CD4-positive, alpha-beta T cell treated with Interferon gamma for 1 hour (primary cell): ENCODE measurements around the gene MYO5C.

ENCODE experiments used
- DNase-seq: peaks from one replicate; pipeline ENCODE4 v3.0.0-alpha.2; 2020

Gene MYO5C

DNA sequence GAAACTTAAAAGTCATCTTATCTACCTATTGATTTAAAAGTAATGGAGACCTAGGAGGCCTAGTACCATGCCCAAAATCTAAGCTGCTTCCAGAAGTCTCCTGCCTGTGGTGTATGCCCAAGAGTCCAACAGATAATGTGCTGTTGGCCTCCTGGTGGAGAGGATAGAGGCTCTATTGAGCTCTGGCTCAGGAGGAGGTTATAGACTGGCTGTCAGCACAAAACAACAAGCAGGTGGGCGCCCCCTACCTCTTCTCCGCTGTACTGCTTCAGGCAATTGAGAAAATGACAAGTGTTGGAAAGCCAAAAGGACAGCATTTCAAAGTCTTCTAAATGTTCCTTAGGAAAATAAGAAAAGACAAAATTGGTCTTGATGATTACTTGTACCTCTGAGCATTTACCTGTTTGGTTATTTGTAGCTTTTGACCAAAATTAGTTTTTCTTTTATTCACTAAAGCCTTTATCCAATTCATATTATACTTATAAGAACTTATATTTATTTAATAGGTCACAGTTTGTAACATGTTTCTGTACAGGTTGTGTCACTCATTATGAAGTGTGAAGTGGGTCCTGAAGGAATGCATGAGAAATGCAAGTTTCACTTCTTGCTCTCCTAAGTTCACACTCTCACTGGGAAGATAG lies 87.2 kb downstream of the MYO5C start:
- DNase-seq, result peak; percentile 58

GRCh38 chr15:52207191-52207590 lies 88.4 kb downstream of the MYO5C start:
- no peak for DNase-seq

- no peak for DNase-seq
Observed at GRCh38 chr15:52206446-52206845, 89.2 kb downstream of the MYO5C start.

- DNase-seq, result no peak
Observed at GRCh38 chr15:52204657-52205056, 90.9 kb downstream of the MYO5C start.

- DNase-seq, result no peak
Observed at GRCh38 chr15:52200831-52201365, 94.7 kb downstream of the MYO5C start.

GRCh38 chr15:52199271-52199670 lies 96.3 kb downstream of the MYO5C start:
- DNase-seq, result no peak

GRCh38 chr15:52196891-52197290 lies 98.7 kb downstream of the MYO5C start:
- no peak for DNase-seq

GRCh38 chr15:52193791-52194190 lies 101.8 kb downstream of the MYO5C start:
- DNase-seq, result no peak

GRCh38 chr15:52193321-52193720 lies 102.3 kb downstream of the MYO5C start:
- DNase-seq, result no peak

DNA sequence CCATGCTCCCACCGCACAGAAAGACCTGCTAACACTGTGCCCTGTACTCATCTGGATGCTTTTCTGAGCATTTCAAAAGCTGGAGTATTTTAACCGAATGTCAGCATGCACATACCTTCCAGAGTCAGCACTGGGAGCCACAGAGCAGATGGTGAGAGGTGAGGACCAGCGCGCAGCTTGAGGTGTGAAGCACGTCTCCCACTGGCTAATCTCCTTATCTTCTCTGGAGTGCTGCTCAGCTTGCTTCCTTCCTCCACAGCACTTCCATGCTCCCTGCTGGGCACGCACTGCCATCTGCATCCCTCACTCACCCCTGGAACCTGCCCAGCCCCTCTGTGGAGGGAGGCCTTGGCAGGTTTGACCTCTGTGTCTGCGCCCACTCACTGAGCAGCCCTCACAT lies 104.4 kb downstream of the MYO5C start, which contains the start of gene GNB5:
GNB5 (minus strand) TSS at position 186 of the 400 bp plus-strand sequence. CDS start 6,716 bp downstream, outside the sequence.
- DNase-seq, result no peak

- DNase-seq, result no peak
Observed at GRCh38 chr15:52186651-52187486, 108.7 kb downstream of the MYO5C start.

DNA sequence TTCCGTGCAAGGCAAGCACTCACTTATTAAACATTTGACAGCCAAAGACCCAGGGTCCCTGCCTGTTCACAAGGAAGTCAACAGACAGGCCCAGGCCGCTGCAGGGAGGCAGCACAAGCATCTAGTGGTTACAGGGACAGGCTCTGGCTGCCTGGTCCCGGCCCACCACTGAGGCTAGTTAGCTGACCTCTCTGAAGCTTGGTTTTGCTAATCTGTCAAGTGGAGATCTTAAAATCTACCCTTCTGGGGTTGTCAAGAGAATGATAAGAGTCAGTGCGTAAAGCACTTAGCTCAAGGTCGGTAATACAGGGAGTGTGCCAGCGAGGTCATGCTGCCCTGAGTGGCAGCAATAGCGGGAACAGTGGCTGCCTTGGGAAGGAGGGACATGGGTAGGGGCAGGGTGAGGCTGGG lies 110.4 kb downstream of the MYO5C start:
- DNase-seq, result no peak

DNA sequence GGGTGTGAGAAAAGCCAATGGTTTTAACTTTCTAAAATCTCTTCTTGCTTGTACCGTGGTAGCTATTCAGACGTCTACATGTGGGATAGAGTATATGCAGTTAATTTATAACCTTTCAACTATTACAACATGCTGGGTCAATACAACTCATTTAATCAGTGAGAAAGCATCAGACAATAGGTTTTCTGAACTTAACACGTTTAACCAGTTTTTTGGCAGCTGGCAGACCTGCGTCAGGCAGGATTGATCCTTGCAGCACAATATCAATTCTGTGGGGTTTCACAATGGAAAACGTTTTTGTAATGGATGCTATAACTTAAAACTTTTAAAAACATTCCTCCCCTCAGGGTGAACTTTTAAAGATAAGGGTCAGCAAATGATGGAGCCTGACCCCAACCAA lies 110.9 kb downstream of the MYO5C start:
- DNase-seq, result no peak

DNA sequence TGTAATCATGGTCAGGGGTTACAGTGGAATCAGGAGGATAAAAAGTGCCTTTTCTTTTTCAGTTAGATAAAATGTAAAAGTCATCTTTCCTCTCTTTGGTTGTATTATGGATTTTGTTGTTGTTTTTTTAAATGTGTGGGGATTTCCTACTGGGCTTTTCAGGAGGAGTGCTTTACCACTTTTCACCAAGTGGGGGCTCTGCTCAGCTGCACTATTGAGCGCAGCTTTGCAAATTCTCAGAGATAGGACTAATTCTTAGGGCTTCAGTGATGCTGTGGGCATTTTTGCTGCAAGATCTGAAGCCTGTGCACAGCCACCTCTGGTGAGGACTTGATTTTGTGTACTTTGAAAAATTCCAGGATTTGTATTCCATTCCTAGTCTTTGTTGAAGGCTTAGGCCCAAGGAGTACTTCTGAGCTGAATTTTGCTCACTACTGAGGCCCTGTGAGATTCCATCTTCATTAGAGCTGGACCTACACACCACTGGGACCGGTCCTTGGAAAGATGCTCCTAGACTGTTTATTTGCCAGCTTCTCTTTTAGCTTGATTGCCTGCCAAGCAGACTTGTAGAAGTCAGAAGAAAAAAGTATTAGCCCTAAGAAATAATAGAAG lies 111.9 kb downstream of the MYO5C start:
- DNase-seq, result no peak

DNA sequence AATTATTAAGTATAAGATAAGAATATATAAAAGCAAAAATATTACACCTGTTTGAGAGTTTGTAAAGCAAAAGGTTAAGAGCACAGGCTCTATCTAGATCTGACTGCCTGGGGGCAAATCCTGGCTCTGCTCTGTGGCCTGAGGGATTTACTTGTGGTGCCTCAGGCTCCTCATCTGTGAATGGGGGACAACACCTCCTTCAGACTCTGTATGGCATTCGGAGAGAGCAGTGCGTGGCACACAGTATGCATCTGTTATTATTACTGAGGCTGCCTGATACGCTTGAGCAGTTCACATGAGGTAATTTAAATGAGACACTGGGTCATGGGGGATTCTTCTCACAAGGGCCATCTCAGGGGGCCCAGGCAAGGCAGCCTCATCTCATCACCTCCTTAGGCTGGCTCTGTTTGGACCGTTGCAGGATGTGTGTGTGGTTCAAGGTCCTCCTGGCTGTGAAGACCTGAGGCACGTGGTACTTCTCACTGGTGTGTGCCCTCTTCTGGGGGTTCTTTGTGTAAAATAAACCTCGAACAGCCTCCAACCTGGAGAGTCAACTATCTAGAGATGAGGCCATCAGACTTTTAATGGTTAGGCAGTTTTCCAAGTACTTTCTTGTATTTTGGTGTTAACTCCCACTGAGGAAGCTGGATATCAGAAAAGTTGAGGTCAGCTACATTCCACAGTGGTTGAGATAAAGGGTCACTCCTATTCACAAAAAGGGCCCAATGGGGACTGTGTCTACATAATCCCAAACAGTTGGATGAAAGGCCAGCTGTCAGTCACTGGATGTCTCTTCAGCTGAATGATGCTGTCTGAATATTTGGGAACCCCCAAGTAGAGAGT lies 113.4 kb downstream of the MYO5C start:
- DNase-seq, result no peak

DNA sequence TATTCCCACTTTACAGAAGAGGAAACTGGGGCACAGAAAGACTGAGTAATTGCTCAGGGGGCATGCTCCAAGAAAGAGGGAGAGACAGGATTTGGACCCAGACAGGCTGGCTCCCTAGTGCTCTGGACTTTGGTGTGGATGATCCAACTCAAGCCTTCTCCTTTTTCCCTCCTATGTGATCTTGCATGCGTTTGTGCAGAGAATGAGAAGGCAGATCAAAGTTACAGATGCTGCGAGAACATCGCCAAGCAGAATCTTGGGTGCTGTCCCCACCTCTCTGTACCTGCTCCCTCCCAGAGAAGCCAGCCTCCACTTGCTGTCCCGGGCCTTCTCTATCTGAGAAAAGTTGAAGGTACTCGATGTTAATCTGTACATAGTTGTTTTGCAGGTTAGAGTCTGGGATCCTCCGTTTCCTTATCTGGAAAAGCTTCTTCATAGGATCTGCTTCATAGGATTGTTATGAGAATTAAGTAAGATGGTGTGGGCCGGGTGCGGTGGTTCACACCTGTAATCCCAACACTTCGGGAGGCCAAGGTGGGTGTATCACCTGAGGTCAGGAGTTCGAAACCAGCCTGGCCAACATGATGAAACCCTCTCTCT lies 114.7 kb downstream of the MYO5C start:
- DNase-seq, result no peak

- peak; percentile 70 for DNase-seq
Observed at GRCh38 chr15:52180196-52180835, 115.3 kb downstream of the MYO5C start.

DNA sequence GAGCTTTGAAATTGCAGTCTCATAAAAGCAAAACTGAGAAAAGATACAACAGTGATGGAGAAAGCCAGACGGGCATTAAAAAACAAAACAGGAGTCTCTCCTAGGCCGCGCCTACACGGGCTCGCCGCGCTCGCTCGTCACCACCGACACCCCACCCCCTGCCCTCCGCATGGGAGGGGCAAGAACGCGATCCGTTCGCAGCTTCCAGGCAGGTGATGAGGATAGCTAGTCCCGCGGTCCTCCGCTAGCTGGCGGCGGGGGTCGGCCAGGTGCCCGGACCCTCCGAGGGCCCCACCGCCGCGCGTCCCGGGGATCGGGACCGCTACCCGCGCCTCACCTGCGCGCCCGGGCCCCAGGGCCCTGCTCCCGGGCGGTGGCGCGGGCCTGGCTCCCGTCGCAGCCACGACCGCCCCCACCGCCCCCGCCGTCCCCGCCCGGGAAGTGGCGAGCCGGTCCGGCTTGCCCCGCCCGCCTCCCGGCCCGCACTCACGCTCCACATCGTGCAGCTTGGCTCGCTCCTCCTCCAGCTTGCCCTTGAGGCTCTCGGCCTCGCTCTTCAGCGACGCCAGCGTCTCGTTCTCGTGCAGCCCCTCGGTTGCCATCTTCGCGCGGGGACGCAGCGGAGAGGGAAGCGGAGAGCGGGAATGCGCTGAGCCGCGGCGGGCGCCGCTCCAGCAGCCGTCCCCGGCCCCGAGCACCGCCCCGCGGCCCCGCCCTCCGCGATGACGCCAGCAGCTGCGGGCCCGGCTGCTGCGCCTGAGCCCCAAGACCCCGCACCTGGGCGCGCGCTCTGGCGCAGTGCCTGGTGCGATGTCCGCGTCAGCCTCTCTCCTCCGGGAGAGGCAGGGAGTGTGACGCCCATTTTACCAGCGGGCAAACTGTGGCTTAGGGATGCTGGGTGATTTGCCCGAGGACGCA lies 116.1 kb downstream of the MYO5C start:
- DNase-seq, result peak; percentile 89

DNA sequence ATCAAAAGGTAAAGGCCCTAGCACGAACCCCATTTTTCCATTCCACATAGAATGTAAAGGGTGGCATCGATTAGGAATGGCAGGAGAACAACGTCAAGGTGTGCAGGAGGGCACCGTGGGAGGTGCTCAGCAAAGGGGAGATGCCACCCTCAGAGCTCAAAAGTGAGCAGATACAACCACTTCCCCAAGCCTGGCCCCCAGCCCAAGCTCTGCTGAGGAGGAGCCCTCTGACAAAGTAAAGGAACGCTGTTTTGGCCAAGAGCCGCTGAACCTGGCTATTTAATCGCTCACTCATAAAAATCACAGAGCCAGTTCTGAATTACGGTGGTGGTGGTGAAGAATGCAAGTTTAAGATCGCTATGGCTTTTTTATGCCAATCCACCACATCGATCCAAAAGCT lies 116.8 kb downstream of the MYO5C start:
- DNase-seq, result no peak

GRCh38 chr15:52172869-52173268 lies 122.7 kb downstream of the MYO5C start:
- DNase-seq, result no peak

GRCh38 chr15:52171807-52172206 lies 123.8 kb downstream of the MYO5C start:
- no peak for DNase-seq
